Spleen (tissue), 7 donors: ENCODE data around the gene ST7.

Experiments used
- CTCF ChIP-seq, 11 experiments: fragments of 200-600 bp in 7 of 11; fragments of 450-650 bp in 4 of 11; sonication (generic) in 4 of 11; IDR thresholded peaks in 8 of 11; conservative IDR thresholded peaks in 3 of 11; 1 replicate in 7 of 11; 2 replicates in 4 of 11; pipeline versions ENCODE4 v1.4.0 to v1.8.0; 2016 to 2021; ENCODE audit warnings: antibody characterized with exemption in 11 of 11, inconsistent platforms in 4 of 11, mild to moderate bottlenecking in 1 of 11
- POLR2A ChIP-seq, 3 donors: fragments of 450-650 bp; IDR thresholded peaks; one replicate each; pipeline ENCODE4 v1.5.1; 2017; ENCODE audit warnings: antibody characterized with exemption in 3 of 3, mild to moderate bottlenecking in 1 of 3
- POLR2AphosphoS5 ChIP-seq, 3 donors: sonication (generic); formaldehyde crosslinking; IDR thresholded peaks; one replicate each; pipeline ENCODE4 v1.5.1; 2017; ENCODE audit warnings: antibody characterized with exemption in 3 of 3
- donor health status: DM: no; HTN: no; CAD: no; lungs with moderate emphysema.
- donor health status: DM: no; HTN: no; CAD: no.
- donor health status: DM: no; HTN: no; CAD: no.

- no peak for TF ChIP-seq CTCF (IDR thresholded peaks at IDR 0.05 in 8 of 11, conservative IDR thresholded peaks at IDR 0.05 in 3 of 11)
- no peak for TF ChIP-seq POLR2A (IDR thresholded peaks at IDR 0.05)
- TF ChIP-seq POLR2AphosphoS5 (IDR thresholded peaks at IDR 0.05): no peak
Measured at GRCh38 chr7:117243390-117243789, 290.1 kb downstream of the ST7 start.
